Activated T-helper 1 cell treated with anti-CD3 and anti-CD28 coated beads, Interleukin-12 subunit alpha, Interleukin-12 subunit beta, Interleukin-2, Interleukin-4 antibody, amounts not matched to agents 30 ng/mL and 10 ng/mL and 1 ng/mL, durations not matched to agents 14 hours and 24 hours and 36 hours (primary cell): ENCODE measurements around the gene EFCAB11. TPM values are rescaled to one million over a fixed set of nuclear protein-coding genes. Genes with fewer than 3 reads are reported as not detected.

Experiments used
- DNase-seq: peaks from one replicate; pipeline ENCODE4 v3.0.0; 2021; ENCODE audit warnings: low spot score
- H3K27ac Mint-ChIP-seq: one replicate; pipeline ENCODE4 v1.8.0; 2021; ENCODE audit warnings: mild to moderate bottlenecking, mixed read lengths
- H3K27me3 Mint-ChIP-seq: one replicate; pipeline ENCODE4 v1.8.0; 2022; ENCODE audit warnings: mild to moderate bottlenecking, moderate library complexity, mixed read lengths; ENCODE audit not compliant: insufficient read depth
- H3K36me3 Mint-ChIP-seq: one replicate; pipeline ENCODE4 v1.8.0; 2021; ENCODE audit warnings: low read depth, mixed read lengths
- H3K4me1 Mint-ChIP-seq: one replicate; pipeline ENCODE4 v1.8.0; 2021; ENCODE audit warnings: low read depth, mixed read lengths
- H3K4me3 Mint-ChIP-seq: one replicate; pipeline ENCODE4 v1.8.0; 2021; ENCODE audit warnings: mild to moderate bottlenecking, moderate library complexity, mixed read lengths
- H3K9me3 Mint-ChIP-seq: one replicate; pipeline ENCODE4 v1.8.0; 2021; ENCODE audit warnings: mixed read lengths
- intact Hi-C: fragments of 100-400 bp; cut with micrococcal nuclease; formaldehyde crosslinking; loops from one replicate; pipeline ENCODE4 v1.15.1; 2024
- total RNA-seq: library from RNA; stranded (reverse); gene quantifications from 2 replicates; pipeline ENCODE4 v1.2.3, GENCODE V29; 2022

The EFCAB11 gene
- total RNA-seq, 1 donor from 2014 or later, result 8.2 TPM

GRCh38 chr14:89844508-89844907 is 110.0 kb downstream of the EFCAB11 start:
- peaks cover 15% of the 10 kb centered on the region for H3K27me3 Mint-ChIP-seq
- H3K27ac Mint-ChIP-seq, result no peak overlapping the region
- H3K36me3 Mint-ChIP-seq, result no peaks in the 10 kb centered on the region
- intact Hi-C loops, result no loop called here
- H3K4me3 Mint-ChIP-seq, result no peak overlapping the region
- DNase-seq, result no peak
- H3K4me1 Mint-ChIP-seq, result no peaks in the 10 kb centered on the region
- no peaks in the 10 kb centered on the region for H3K9me3 Mint-ChIP-seq

- intact Hi-C loops, result no loop called here
- Mint-ChIP-seq H3K9me3 (no peaks in the 10 kb centered on the region), H3K27me3 (peaks cover 9% of the 10 kb centered on the region), H3K4me3 (no peak overlapping the region), H3K27ac (no peak overlapping the region), H3K4me1 (no peaks in the 10 kb centered on the region), H3K36me3 (no peaks in the 10 kb centered on the region)
- DNase-seq, result no peak
These were observed 111.7 kb downstream of the EFCAB11 start for GRCh38 chr14:89842837-89843236.

DNA sequence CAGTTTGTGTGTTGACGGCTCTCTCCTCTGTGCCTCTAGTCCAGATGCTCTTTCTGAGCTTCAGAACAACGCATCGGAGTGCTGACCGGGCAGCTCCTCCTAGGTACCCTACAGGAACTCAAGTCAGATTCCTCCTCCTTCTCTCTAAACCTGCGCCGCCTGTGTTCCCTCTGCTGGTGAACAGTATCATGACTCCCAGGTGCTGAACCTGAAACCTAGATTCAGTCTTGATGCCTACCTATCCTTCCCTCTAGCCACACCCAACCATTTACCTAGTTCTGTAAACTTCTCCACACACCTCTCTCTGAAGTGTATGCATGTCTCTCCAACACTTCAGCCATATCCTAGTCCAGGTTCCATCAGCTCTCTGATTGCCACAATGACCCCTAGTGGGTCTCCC is 112.7 kb downstream of the EFCAB11 start:
- Mint-ChIP-seq H3K27ac (no peak overlapping the region), H3K9me3 (no peaks in the 10 kb centered on the region), H3K36me3 (no peaks in the 10 kb centered on the region), H3K4me3 (no peak overlapping the region), H3K27me3 (peaks cover 6% of the 10 kb centered on the region), H3K4me1 (no peaks in the 10 kb centered on the region)
- intact Hi-C loops, result no loop called here
- DNase-seq, result no peak

- no peaks in the 10 kb centered on the region for H3K9me3 Mint-ChIP-seq
- no peak for DNase-seq
- no peaks in the 10 kb centered on the region for H3K36me3 Mint-ChIP-seq
- no peak overlapping the region for H3K4me3 Mint-ChIP-seq
- H3K4me1 Mint-ChIP-seq, result no peaks in the 10 kb centered on the region
- H3K27me3 Mint-ChIP-seq, result peaks cover 4% of the 10 kb centered on the region
- no peak overlapping the region for H3K27ac Mint-ChIP-seq
- intact Hi-C loops, result no loop called here
These were observed 117.6 kb downstream of the EFCAB11 start for GRCh38 chr14:89836830-89837469.

DNA sequence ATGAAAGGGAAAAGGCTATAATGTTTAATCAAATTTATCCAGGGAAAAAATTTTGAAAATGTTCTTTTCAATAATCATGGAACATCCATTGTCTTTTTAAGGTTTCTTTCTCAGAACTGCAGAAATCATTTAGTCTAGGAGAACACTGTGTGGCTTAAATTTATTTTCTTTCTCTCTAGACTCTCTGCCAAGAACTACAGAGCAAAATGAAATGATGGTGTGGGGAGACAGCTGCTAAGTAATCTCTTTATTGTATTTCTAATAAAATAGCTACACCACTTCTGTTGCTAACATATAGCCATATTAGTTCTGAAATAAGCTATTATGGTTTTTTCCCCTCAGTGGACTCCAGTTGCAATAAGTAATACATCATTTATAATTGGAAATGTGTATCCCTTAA is 120.9 kb downstream of the EFCAB11 start:
- Mint-ChIP-seq H3K4me3 (no peak overlapping the region), H3K4me1 (no peaks in the 10 kb centered on the region), H3K36me3 (no peaks in the 10 kb centered on the region), H3K27me3 (no peaks in the 10 kb centered on the region), H3K27ac (no peak overlapping the region), H3K9me3 (no peaks in the 10 kb centered on the region)
- DNase-seq, result no peak
- intact Hi-C loops, result no loop called here

DNA sequence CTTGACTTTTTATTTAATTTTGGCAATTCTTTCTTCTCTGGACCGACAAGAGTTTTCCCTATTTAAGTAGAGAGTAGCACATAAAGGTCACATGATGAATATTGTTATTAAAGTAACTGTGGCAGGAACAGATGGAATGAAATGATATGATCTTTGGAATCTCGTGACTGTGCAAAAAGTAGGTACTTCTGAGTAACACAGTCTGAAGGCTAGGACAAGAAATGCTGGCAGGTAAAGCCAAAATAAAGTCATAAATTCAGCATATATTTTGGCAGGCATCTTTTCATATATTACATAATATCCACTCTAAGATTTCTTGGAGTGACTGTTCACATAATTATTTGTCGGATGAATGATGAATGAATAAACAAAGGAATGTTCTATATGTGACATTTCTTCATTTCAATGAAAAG is 121.4 kb downstream of the EFCAB11 start:
- no peak overlapping the region for H3K4me3 Mint-ChIP-seq
- H3K9me3 Mint-ChIP-seq, result no peaks in the 10 kb centered on the region
- DNase-seq, result no peak
- intact Hi-C loops, result no loop called here
- H3K27ac Mint-ChIP-seq, result no peak overlapping the region
- H3K27me3 Mint-ChIP-seq, result no peaks in the 10 kb centered on the region
- no peaks in the 10 kb centered on the region for H3K4me1 Mint-ChIP-seq
- no peaks in the 10 kb centered on the region for H3K36me3 Mint-ChIP-seq

DNA sequence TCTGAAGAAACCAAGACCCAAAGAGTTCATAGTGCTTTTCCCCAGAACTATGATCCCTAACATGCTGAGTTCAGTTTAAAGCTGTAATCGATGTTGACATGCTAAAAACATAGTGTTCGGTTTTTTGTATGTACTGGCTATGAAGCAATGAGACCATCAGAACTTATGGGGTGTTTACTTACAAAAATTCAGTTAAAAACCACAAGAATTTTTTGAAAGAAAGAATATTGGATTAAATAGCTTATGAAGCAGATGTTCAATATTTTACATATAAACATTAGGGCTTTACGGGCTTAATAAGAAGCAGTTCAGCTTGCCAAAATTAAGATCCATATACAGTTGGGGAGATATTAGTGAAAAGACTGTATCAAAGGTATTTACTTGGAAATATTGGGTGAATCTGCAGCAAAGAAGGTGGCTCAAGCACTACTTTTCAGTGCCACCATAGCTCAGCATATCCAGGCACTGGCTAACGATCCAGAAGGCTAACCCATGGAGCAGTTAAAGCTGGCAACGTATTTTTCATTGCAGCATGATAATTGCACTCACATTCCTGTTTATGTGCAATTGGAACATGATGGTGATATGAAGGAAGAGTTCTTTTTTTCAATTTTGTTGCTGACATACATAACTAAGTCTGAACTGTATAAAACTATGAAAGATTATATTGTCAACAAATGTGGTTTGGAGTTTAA is 125.9 kb downstream of the EFCAB11 start:
- Mint-ChIP-seq H3K36me3 (no peaks in the 10 kb centered on the region), H3K27ac (no peak overlapping the region), H3K4me3 (no peak overlapping the region), H3K9me3 (peaks cover 10% of the 10 kb centered on the region), H3K4me1 (no peaks in the 10 kb centered on the region), H3K27me3 (no peaks in the 10 kb centered on the region)
- intact Hi-C loops, result no loop called here
- DNase-seq, result no peak

GRCh38 chr14:89827265-89827664 is 127.3 kb downstream of the EFCAB11 start:
- H3K36me3 Mint-ChIP-seq, result no peaks in the 10 kb centered on the region
- H3K27ac Mint-ChIP-seq, result no peak overlapping the region
- H3K27me3 Mint-ChIP-seq, result no peaks in the 10 kb centered on the region
- DNase-seq, result no peak
- no peaks in the 10 kb centered on the region for H3K4me1 Mint-ChIP-seq
- H3K4me3 Mint-ChIP-seq, result no peak overlapping the region
- peaks cover 20% of the 10 kb centered on the region for H3K9me3 Mint-ChIP-seq
- intact Hi-C loops, result no loop called here

DNA sequence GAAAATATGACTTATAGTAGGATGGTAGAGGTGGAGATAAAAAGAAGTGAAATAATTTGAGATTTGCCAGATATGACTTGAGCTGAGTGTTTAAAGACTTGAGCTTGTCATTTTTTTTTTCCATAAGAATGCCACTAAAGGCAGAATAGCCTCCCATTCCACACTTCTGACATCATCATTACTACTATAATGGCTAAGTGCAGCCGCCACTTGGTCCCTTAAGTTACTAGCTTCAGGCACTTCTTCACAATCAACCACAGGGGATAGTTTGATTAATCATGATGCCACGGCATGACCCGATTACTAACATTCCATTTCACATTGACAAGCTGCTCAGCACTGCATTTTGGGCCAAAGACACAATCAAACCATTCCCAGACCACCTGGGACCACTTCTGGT is 127.9 kb downstream of the EFCAB11 start:
- Mint-ChIP-seq H3K27ac (no peak overlapping the region), H3K4me1 (no peaks in the 10 kb centered on the region), H3K9me3 (peaks cover 20% of the 10 kb centered on the region), H3K4me3 (no peak overlapping the region), H3K36me3 (no peaks in the 10 kb centered on the region), H3K27me3 (no peaks in the 10 kb centered on the region)
- intact Hi-C loops, result no loop called here
- DNase-seq, result no peak

- no peak overlapping the region for H3K27ac Mint-ChIP-seq
- no peak overlapping the region for H3K4me3 Mint-ChIP-seq
- peaks cover 20% of the 10 kb centered on the region for H3K9me3 Mint-ChIP-seq
- intact Hi-C loops, result no loop called here
- H3K4me1 Mint-ChIP-seq, result no peaks in the 10 kb centered on the region
- H3K36me3 Mint-ChIP-seq, result no peaks in the 10 kb centered on the region
- DNase-seq, result no peak
- peaks cover 5% of the 10 kb centered on the region for H3K27me3 Mint-ChIP-seq
These were observed 130.8 kb downstream of the EFCAB11 start for GRCh38 chr14:89823743-89824142.

GRCh38 chr14:89814126-89814525 is 140.4 kb downstream of the EFCAB11 start:
- intact Hi-C loops, result no loop called here
- H3K4me1 Mint-ChIP-seq, result no peaks in the 10 kb centered on the region
- H3K27me3 Mint-ChIP-seq, result peaks cover 32% of the 10 kb centered on the region
- H3K27ac Mint-ChIP-seq, result no peak overlapping the region
- H3K4me3 Mint-ChIP-seq, result no peak overlapping the region
- no peak for DNase-seq
- H3K36me3 Mint-ChIP-seq, result no peaks in the 10 kb centered on the region
- H3K9me3 Mint-ChIP-seq, result no peaks in the 10 kb centered on the region

- no peaks in the 10 kb centered on the region for H3K4me1 Mint-ChIP-seq
- H3K27ac Mint-ChIP-seq, result no peak overlapping the region
- H3K27me3 Mint-ChIP-seq, result peaks cover 32% of the 10 kb centered on the region
- DNase-seq, result no peak
- no peaks in the 10 kb centered on the region for H3K9me3 Mint-ChIP-seq
- intact Hi-C loops, result no loop called here
- no peak overlapping the region for H3K4me3 Mint-ChIP-seq
- no peaks in the 10 kb centered on the region for H3K36me3 Mint-ChIP-seq
These were observed 140.9 kb downstream of the EFCAB11 start for GRCh38 chr14:89813617-89814031.

DNA sequence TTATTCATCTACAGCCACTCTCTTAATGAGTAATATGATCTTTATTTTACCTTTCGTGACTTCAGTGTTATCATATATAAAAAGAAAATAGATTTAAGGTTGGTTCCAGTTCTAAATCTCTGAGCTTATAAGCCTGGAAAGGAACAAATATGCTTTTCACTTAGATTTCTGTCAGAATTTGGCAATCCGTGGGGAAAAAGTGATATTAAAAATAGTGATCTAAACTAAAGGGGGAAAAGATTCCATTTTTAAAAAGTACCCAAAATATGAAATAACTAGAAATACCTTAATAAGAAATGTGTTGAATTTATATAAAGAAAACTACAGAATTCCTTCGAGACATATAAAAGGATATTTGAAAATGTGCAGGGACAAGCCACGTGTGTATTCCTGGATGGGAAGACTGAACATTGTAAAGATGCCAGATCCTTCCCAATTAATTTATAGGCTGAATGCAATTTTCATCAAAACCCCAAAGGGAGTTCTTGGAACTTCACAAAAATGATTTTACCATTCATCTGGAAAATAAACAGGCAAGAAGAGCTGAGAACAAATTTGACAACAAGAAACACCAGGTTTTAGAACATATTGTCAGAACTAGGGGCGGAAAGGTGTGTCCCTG is 142.5 kb downstream of the EFCAB11 start:
- no peaks in the 10 kb centered on the region for H3K36me3 Mint-ChIP-seq
- intact Hi-C loops, result no loop called here
- no peaks in the 10 kb centered on the region for H3K9me3 Mint-ChIP-seq
- H3K27ac Mint-ChIP-seq, result no peak overlapping the region
- no peaks in the 10 kb centered on the region for H3K4me1 Mint-ChIP-seq
- no peak for DNase-seq
- peaks cover 32% of the 10 kb centered on the region for H3K27me3 Mint-ChIP-seq
- H3K4me3 Mint-ChIP-seq, result no peak overlapping the region
